Keratinocyte (primary cell): ENCODE results near the gene DPYD.

ENCODE experiments used
- CTCF ChIP-seq, 3 experiments: IDR thresholded peaks in 1 of 3; conservative IDR thresholded peaks in 1 of 3; optimal IDR thresholded peaks in 1 of 3; 2 replicates in 2 of 3; 3 replicates in 1 of 3; pipeline versions ENCODE3 to v1.5.1; 2011; ENCODE audit warnings: low read length in 3 of 3, mild to moderate bottlenecking in 3 of 3, moderate library complexity in 2 of 3, control low read depth in 1 of 3, inconsistent platforms in 1 of 3; ENCODE audit not compliant: insufficient read depth in 2 of 3; ENCODE audit errors: extremely low read depth in 1 of 3
- EZH2 ChIP-seq: IDR thresholded peaks from one replicate; pipeline ENCODE4 v1.6.1; 2012; ENCODE audit warnings: inconsistent platforms, mild to moderate bottlenecking, low read length, moderate library complexity

GRCh38 chr1:97502360-97502759 is 418.5 kb downstream of the DPYD start:
- TF ChIP-seq CTCF (optimal IDR thresholded peaks at IDR 0.05 in 1 of 3, IDR thresholded peaks at IDR 0.05 in 1 of 3, conservative IDR thresholded peaks at IDR 0.05 in 1 of 3; ENCODE audit: extremely low read depth in 1 of 3, insufficient read depth in 2 of 3, low read length in 3 of 3) (no peak), EZH2 (no peak)
